GM19351 (cell line): Measurements from ENCODE around the gene CHD9.
"Not testable (repeated sequence)": the region's sequence is repeated elsewhere in the genome, so short reads cannot be mapped to it uniquely, and the experiment has no call there.

Experiments
- ATAC-seq: cut with Tn5 transposase; IDR thresholded peaks from one replicate; pipeline ENCODE4 v1.9.1; 2021; ENCODE audit warnings: mild to moderate bottlenecking, moderate library complexity; ENCODE audit not compliant: unreplicated experiment

CHD9 gene

GRCh38 chr16:53074296-53074695 is 19.5 kb downstream of the CHD9 start:
- not testable (repeated sequence) for ATAC-seq

DNA sequence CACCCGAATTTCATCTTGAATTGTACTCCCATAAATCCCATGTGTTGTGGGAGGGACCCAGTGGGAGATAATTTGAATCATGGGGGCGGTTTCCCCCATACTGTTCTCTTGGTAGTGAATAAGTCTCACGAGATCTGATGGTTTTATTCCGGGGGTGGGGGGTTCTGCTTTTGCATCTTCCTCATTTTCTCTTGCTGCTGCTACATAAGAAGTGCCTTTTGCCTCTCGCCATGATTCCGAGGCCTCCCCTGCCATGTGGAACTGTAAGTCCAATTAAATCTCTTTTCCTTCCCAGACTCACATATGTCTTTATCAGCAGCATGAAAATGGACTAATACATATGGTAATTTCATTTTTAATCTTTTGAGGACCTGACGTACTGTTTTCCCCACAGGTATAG is 20.7 kb downstream of the CHD9 start:
- ATAC-seq = not testable (repeated sequence)

- no peak for ATAC-seq
Observed at GRCh38 chr16:53078247-53078646, 23.5 kb downstream of the CHD9 start.

DNA sequence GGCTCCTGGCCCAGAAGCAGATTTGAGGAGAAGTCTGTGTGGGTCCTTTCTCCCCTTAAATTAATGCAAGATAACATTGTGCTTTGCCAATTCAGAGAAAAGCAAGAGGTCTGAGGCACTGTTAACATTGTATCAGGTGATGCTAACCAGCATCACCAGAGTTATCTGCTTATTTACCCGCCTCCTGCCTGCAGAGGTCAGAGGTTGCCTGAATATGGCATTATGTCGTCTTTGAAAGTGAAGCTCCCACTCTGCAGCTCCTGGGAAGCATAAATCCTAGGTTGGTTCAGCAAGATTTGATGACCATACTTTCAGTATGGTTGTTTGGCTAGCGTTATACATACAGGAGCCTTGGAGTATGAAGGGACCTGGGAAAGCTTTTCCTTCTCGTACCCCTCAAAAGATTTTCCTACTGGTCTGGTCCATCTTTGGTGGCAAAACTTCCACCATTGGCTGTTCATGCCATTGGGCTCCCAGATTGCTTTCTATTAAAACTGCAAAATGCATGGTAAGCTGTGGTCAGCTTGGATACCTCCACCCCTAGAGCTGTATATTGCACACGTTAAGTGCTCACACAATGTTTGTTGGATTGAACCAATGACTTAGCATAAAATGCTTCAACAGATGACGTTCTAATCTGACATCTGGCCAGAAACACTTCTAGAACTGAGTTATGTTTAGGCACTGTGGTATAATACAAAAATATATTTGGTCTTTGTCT is 24.1 kb downstream of the CHD9 start:
- no peak for ATAC-seq

DNA sequence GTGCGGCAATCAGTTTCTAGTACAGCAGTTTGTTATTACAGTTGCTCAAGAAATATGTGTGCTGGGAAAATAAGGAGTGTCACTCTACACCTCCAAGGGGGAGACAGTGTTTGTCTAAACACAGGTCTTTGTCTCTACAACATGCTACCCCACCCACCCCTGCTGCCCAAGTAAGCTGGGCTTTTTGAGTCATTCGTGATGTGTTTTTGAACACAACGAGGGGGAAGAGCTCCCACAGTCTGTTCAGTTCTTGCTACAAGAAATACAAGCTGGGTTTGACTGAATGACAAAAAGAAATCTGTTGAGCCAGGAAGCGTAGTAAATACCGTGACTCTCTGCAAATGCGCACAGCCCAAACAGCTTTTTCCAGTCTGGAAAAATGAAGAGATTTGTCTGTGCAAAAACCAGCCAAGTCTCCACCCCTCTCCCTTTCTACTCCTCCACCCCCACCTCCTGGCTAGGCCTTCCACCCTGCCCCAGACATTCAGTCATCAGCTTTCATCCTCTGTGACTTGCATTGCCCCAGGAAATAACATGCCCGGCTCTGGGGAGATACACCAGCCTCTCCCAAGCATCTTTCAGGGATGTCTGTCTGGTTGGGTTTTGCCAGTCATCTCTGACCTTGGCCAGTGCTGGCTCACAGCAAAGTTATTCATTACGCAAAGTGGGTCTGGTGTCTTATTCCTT is 25.7 kb downstream of the CHD9 start:
- ATAC-seq = no peak

DNA sequence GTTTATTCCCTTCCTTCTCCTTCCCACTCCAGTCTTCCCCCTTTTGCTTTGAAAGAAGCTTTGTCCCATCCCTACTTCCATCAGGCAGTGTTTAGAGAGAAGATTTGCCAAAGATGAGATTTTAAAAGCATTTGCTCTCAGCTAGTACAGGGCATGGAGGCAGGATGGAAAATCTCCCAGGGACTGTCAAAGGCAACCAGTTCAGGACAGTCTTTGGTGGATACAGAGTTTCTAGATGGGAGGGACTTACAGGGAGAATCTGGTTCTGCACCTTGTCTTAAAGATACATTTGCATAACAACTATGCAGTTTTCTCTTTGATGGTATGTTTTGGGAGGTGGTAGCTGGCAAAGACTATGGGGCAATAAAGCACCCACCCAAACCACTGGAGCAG is 26.2 kb downstream of the CHD9 start:
- ATAC-seq = no peak

DNA sequence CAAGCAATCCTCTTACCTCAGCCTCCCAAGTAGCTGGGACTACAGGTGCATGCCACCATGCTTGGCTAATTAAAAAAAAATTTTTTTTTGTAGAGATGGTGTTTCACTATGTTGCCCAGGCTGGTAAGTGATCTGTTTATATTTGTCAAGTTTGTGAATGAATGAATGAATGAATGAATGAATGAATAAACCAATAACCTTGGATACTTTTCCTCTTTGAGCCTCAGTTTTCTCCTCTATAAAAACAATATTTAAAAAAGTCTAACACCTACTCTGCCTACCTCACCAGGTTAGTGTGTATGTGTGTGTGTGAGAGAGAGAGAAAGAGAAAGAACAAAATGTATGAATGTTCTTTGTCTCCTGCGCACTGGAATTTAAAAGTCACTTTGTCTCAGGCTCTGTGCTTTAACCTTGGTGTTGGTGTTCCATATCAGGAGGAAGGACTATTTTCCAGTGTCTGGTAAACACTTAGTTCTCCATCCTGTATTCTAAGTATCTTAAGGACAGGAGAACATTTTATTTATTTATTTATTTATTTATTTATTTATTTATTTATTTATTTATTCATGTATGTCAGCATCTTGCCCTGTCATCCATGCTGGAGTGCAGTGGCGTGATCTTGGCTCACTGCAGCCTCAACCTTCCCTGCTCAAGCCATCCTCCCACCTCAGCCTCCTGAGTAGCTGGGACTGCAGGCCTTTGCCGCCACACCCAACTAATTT is 27.1 kb downstream of the CHD9 start:
- ATAC-seq = no peak

DNA sequence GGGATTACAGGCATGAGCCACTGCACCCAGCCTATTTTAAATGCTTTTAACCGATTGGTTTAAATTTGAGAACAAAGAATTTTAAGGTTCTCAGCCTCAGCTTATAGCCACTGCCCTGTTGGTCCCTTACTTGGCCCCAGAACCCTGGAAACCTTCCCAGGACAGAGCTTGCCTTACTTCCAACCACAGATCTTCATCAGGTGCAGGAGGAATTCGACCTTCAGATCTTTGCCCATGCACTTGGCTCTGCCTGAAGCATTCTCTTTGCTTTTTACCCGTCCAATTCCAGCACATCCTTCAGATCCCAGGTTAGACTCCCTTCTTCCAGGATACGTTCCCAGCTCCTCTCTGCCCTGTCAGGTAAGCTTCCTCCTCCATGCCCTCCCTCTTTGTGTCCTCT is 27.7 kb downstream of the CHD9 start:
- no peak for ATAC-seq

- ATAC-seq = no peak
Observed at GRCh38 chr16:53083119-53083518, 28.3 kb downstream of the CHD9 start.

- ATAC-seq = no peak
Observed at GRCh38 chr16:53084141-53084541, 29.4 kb downstream of the CHD9 start.

GRCh38 chr16:53084746-53085334 is 30.0 kb downstream of the CHD9 start:
- ATAC-seq = no peak

DNA sequence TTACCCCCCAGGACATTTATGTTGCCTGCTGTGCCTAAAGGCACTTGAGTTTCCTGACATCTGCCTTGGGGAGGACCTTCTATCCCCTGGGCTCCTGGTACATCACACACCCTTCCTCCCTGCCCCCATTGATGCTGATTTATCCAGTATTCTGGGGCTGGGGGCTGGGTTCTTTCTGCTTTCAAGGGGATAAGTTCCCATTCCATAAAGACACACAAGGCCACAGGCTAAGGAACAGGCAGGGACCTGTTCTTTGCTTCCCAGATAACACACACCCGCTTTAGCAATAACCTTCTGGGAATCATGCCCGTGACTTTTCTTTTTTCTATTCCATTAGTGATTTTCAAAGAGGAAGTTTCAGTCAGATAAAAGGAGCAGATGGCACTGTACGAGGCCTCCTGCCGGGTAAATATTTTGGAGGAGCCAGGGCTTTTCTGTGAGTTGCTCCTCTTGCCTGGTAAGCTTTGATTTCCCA is 30.6 kb downstream of the CHD9 start:
- no peak for ATAC-seq

DNA sequence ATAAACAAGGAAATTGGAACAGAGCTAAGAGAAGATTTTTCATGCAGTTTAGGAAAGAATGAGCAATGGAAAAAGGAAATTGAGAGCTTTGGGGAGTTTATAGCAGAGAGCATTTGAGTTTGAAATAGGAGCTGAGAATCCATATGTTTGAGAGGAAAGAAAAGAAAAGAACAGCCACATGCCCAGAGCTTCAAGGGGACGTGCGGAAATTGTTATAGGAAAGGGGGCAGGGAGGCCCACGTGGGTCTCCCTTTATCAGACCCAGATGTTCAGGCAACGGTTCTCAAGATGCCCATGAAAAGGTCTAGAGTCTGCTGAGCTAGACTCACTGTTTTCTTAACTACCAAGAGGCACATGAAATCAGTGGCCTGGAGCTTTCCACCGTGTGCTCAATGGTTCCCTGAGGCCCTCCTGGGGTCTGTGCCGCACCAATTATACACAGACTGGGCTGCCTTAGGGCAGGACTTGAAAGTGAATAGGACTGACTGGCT is 31.2 kb downstream of the CHD9 start:
- no peak for ATAC-seq

GRCh38 chr16:53087101-53087500 is 32.3 kb downstream of the CHD9 start:
- no peak for ATAC-seq

- ATAC-seq = no peak
Observed at GRCh38 chr16:53089434-53090285, 34.9 kb downstream of the CHD9 start.

DNA sequence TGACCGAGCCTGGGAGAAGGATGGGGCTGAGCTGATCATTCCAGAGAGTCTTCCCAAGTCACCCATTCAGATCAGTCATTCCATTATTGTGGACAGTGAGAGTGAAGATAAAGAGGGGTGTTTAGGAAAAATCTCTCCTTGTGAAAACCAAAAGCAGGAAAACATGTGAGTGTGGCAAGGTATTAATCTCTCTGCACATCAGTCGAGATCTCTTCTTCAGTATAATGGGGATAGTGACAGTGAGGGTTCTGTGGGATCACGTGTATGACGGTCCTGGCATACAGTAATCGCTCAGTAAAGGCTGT is 35.4 kb downstream of the CHD9 start:
- ATAC-seq = no peak

- peak; percentile 62 for ATAC-seq
Observed at GRCh38 chr16:53090591-53091411, 36.0 kb downstream of the CHD9 start.

GRCh38 chr16:53091466-53092211 is 36.8 kb downstream of the CHD9 start:
- peak; percentile 62 for ATAC-seq

DNA sequence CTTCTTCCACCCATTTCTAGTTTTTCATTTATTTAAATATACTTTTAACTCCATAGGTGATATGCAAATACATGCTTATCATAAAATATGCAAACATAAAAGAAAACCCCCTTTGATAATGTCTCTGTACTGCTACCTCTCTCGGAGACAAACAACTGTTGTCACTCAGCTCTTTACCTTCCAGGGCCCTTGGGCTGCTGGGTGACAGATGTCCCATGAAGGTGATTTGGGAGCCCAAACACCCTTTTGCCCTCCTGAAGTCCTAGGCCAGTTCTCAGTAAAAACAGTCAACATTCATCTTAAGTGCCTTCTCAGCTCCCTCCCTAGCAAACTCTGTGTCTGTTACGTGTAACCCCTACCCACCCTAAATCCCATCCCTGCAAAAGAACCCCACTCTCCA is 37.5 kb downstream of the CHD9 start:
- no peak for ATAC-seq
